RWPE2 (cell line): ENCODE data around the gene HMGA1.

Source experiments
- ATAC-seq: fragments of 200-7000 bp; cut with Tn5 transposase; 3 replicates; pipeline ENCODE4 v1.9.1; 2021; ENCODE audit warnings: low read depth
- DNase-seq: peaks from one replicate; pipeline ENCODE4 v3.0.0-alpha.2; 2020; ENCODE audit warnings: low spot score
- H3K27ac ChIP-seq: fragments of 450-650 bp; 2 replicates; pipeline ENCODE4 v1.5.1; 2017; ENCODE audit warnings: mild to moderate bottlenecking; ENCODE audit not compliant: poor library complexity, severe bottlenecking
- H3K27me3 ChIP-seq: fragments of 250-450 bp; sonication (Bioruptor Pico); 2 replicates; pipeline ENCODE4 v1.5.1; 2021; ENCODE audit warnings: mild to moderate bottlenecking, moderate library complexity; ENCODE audit not compliant: insufficient read depth, poor library complexity, severe bottlenecking
- H3K36me3 ChIP-seq: fragments of 250-450 bp; sonication (Bioruptor Pico); 2 replicates; pipeline ENCODE4 v1.5.1; 2020; ENCODE audit warnings: low read depth, mild to moderate bottlenecking, moderate library complexity
- H3K4me1 ChIP-seq: fragments of 250-450 bp; sonication (Bioruptor Pico); 2 replicates; pipeline ENCODE4 v1.5.1; 2021; ENCODE audit warnings: mild to moderate bottlenecking, moderate library complexity; ENCODE audit not compliant: insufficient read depth, poor library complexity, severe bottlenecking
- H3K4me3 ChIP-seq: fragments of 250-450 bp; sonication (Bioruptor Pico); 2 replicates; pipeline ENCODE4 v1.5.1; 2021; ENCODE audit warnings: mild to moderate bottlenecking, moderate library complexity; ENCODE audit not compliant: severe bottlenecking
- H3K9me3 ChIP-seq: fragments of 250-450 bp; sonication (Bioruptor Pico); 2 replicates; pipeline ENCODE4 v1.5.1; 2021; ENCODE audit warnings: mild to moderate bottlenecking, moderate library complexity; ENCODE audit not compliant: severe bottlenecking
- CTCF ChIP-seq: fragments of 450-650 bp; IDR thresholded peaks from one replicate; pipeline ENCODE4 v1.5.1; 2017; ENCODE audit warnings: mild to moderate bottlenecking, moderate library complexity; ENCODE audit not compliant: poor library complexity, severe bottlenecking

HMGA1 gene

GRCh38 chr6:34292954-34293353, 56.3 kb downstream of the HMGA1 start:
- H3K36me3 ChIP-seq, result peaks cover 54% of the 10 kb centered on the region
- DNase-seq, result no peak
- ATAC-seq, result no peak
- H3K27ac ChIP-seq, result no peak overlapping the region
- no peaks in the 10 kb centered on the region for H3K9me3 ChIP-seq
- no peak for TF ChIP-seq CTCF
- H3K4me3 ChIP-seq, result no peak overlapping the region
- no peaks in the 10 kb centered on the region for H3K27me3 ChIP-seq
- no peaks in the 10 kb centered on the region for H3K4me1 ChIP-seq

- no peak for ATAC-seq
- H3K9me3 ChIP-seq, result no peaks in the 10 kb centered on the region
- no peaks in the 10 kb centered on the region for H3K27me3 ChIP-seq
- H3K4me3 ChIP-seq, result no peak overlapping the region
- no peak for TF ChIP-seq CTCF
- DNase-seq, result no peak
- peaks cover 44% of the 10 kb centered on the region for H3K36me3 ChIP-seq
- H3K27ac ChIP-seq, result no peak overlapping the region
- H3K4me1 ChIP-seq, result no peaks in the 10 kb centered on the region
Measured at GRCh38 chr6:34295721-34296120, 59.0 kb downstream of the HMGA1 start.
